ENCODE data around the gene XPNPEP1.

XPNPEP1 gene

GRCh38 chr10:109922976-109923921 lies at the start of gene XPNPEP1:
XPNPEP1 (minus strand) TSS chr10:109923511; CDS start chr10:109923433, 78 bp downstream.
- in situ Hi-C loops (cut with MboI; ENCODE audit: low sequenced_read_pairs), result no loop called here

DNA sequence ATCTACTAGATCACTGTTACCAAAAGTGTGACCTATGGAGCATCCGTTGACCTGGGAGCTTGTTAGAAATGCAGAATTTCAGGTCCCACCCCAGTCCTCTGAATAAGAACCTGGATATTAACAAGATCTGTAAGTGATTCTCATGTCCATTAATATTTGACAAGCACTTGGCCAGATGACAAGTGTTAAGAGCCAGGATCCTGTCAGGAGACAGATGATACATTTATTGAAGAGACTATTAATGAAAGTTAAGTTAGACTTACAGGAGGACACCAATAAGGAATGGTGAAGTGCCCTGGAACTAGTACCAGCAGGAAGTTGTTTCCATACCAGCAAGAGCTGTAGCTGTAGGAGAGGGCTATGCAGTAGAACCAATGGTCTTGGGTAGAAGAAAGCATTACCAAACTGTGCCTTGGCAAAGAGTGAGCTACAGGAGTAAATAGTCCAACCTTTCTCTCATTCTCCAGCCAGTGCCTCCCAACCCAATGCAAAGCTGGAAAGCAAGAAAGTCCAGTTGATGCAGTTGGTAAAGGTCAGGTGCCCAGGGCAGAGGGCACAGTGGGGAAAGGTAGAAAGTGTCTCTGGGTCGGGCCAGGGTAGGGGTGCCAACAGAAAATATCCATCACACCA lies 49.2 kb upstream of the XPNPEP1 start:
- in situ Hi-C loops (cut with MboI; ENCODE audit: low sequenced_read_pairs), result no loop called here

GRCh38 chr10:109971634-109972033 lies 48.3 kb upstream of the XPNPEP1 start:
- in situ Hi-C loops (cut with MboI; ENCODE audit: low sequenced_read_pairs), result no loop called here

- in situ Hi-C loops (cut with MboI; ENCODE audit: low sequenced_read_pairs), result no loop called here
These were observed 46.5 kb upstream of the XPNPEP1 start for GRCh38 chr10:109969760-109970346.

- in situ Hi-C loops (cut with MboI; ENCODE audit: low sequenced_read_pairs), result no loop called here
These were observed 45.8 kb upstream of the XPNPEP1 start for GRCh38 chr10:109968953-109969759.

GRCh38 chr10:109967739-109968088 lies 44.4 kb upstream of the XPNPEP1 start:
- in situ Hi-C loops (cut with MboI; ENCODE audit: low sequenced_read_pairs), result no loop called here

GRCh38 chr10:109966961-109967738 lies 43.8 kb upstream of the XPNPEP1 start:
- in situ Hi-C loops (cut with MboI; ENCODE audit: low sequenced_read_pairs), result no loop called here

GRCh38 chr10:109964318-109964717 lies 41.0 kb upstream of the XPNPEP1 start:
- in situ Hi-C loops (cut with MboI; ENCODE audit: low sequenced_read_pairs), result no loop called here

DNA sequence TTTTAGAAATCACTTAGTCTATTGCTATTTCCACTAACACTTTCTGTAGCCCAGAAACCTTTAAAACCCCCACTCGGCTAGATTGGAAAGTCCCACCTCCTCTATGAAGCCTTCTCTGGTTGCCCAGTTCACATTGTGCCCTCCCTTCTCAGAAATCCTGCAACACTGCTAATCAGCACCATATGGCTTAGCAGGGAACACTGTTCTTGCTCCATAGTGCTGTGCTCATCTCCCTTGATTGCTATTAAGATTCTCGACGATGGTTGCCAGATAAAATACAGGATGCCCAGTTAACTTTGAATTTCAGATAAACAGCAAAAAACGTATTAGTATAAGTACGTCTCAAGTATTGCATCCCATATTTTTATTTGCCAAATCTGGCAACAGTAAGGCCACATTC lies 40.1 kb upstream of the XPNPEP1 start:
- in situ Hi-C loops (cut with MboI; ENCODE audit: low sequenced_read_pairs), result no loop called here

GRCh38 chr10:109962247-109962646 lies 38.9 kb upstream of the XPNPEP1 start:
- in situ Hi-C loops (cut with MboI; ENCODE audit: low sequenced_read_pairs), result no loop called here

- in situ Hi-C loops (cut with MboI; ENCODE audit: low sequenced_read_pairs), result no loop called here
These were observed 38.1 kb upstream of the XPNPEP1 start for GRCh38 chr10:109961174-109962001.

DNA sequence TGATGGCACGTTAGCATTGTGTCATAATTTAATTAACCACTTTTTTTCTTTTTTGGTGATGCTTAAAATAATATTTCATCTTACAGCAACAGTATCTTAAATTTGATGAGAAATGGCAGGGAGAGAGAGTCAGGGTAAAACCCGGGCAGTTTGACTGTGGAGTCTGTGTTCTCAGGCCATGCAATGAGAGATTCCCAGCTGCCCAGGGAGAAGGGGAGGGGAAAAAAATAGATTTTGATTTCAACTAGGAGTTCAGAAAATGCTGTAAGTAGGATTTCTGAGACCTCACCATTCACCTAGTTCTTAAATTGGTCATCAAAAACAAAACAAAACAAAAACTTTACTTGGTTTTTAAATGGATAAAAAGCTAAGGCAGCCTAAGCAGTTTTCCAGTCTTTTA lies 37.4 kb upstream of the XPNPEP1 start:
- in situ Hi-C loops (cut with MboI; ENCODE audit: low sequenced_read_pairs), result no loop called here

DNA sequence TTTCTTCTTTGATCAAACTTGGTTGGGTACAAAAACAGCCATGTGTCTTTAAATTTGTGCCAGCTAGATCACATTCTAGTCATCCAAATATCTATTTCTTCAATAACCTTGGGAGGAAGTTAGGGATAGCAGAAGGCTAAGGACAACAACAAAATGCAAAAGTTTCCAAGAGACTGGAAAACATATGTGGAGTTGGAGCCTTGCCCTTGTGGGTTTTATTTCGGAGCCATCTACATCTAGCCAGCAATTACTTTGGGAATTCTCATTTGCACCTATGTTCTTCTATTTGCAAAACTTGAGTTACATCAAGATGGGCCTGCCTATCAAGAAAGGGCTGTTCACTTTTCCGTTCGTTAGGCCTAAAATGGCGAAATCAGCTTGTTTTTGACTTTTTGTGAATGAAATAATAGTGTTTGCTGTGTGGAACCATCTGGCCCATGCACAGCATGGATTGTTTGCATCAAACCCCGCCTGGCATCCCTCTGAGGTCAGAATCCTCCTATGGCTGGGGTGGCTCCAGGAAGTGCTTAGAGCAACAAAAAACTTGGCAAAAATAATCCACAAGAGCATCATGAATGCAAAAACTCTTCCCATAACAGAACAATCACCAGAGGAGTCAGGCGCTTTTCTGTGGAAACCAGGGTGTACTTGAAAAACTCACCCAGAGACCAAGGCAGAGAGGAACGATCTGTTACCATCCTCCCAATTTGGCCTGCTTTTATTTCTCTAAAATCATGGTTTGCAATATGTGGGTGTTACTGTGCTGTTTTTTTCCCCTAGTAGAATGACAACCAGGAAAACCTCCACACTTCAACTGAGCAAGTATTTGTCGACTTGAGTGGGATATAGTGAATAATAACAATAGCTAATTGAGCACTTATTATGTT lies 36.2 kb upstream of the XPNPEP1 start:
- in situ Hi-C loops (cut with MboI; ENCODE audit: low sequenced_read_pairs), result no loop called here

- in situ Hi-C loops (cut with MboI; ENCODE audit: low sequenced_read_pairs), result no loop called here
These were observed 34.7 kb upstream of the XPNPEP1 start for GRCh38 chr10:109958059-109958458.

DNA sequence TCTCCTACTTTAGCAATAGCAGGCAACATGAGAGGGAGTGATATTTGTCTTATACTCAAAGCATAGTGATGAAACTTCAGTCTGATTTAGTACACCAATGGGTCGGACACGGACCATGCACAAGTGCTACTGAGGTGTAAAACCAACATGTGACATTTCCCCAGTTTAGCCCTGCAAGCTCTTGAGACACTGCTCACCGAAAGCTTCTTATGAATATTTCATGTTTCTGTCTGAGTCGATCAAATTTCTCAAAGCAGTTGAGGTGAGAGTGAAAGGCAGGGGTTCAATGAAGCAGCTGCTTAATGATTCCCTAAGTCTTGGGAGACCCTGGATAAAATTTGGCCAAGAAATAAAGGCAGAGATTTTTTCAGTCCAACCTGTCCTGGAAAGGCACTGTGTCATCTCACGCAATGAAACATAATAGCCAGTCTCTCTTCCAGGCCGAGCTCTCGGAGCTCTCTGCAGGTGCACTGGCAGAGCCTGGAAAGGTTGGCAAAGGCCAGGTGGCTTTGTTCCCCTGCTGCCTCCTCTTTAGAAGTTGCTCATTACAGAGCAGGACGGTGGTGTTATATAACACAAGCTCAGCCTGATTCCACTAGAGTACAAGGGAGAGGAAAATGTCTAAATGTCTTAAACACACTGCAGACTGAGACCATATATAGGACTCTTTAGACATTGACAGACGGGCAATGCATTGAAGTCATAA lies 33.9 kb upstream of the XPNPEP1 start:
- in situ Hi-C loops (cut with MboI; ENCODE audit: low sequenced_read_pairs), result no loop called here

DNA sequence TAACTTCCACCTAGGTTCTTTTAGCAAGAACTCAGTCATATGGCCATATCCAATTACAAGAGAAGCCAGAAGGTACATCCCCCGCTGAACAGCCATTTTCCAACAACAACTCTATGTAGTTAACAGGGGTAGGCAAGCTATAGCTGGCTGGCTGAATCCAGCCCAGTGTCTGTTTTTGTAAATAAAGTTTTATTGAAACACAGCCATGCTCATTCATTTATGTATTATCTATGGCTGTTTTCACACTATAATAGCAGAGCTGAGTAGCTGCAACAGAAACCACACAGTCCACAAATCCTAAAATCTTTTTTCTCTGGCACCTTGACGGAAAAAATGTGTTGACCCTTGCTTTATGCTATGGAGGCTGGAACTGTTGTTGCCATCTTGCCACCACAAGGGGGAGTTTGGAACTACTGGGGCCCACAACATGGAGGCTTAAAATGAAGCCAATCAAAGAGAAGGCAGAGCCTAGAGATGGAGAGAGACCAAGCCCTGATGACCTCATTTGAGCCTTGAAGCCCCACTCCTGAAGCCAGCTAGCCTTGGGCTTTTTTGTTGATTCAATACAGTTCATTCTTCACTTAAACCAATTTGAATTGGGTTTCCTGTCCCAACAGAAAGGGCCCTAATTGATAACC lies 33.3 kb upstream of the XPNPEP1 start:
- in situ Hi-C loops (cut with MboI; ENCODE audit: low sequenced_read_pairs), result no loop called here

DNA sequence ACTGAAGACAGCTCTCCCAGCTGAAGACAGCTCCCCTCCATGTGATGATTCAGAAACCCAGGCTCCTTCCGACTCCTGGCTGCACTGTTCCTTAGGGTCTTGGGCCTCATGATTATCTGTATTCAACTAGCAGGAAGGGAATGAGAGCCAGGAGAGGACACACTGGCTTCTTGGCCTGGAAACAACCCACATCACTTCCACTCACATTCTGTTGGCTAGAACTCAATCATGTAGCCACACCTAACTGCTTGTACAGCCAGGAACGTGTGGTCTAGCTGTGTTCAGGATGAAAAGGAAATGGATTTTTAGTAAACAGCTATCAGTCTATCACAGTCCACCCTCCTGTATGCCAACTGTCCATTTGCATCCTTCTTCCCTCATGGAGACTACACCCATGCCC lies 30.5 kb upstream of the XPNPEP1 start:
- in situ Hi-C loops (cut with MboI; ENCODE audit: low sequenced_read_pairs), result no loop called here
